Mesothelial cell of epicardium (in vitro differentiated cells): Measurements from ENCODE around the gene ADAP1. TPM values are rescaled to one million over a fixed set of nuclear protein-coding genes. Genes with fewer than 3 reads are reported as not detected.

ENCODE experiments used
- DNase-seq, 2 experiments: peaks; one replicate each; pipeline ENCODE4 v3.0.0; 2021; ENCODE audit warnings: low spot score in 2 of 2; ENCODE audit not compliant: unreplicated experiment in 2 of 2
- H3K27ac Mint-ChIP-seq: 2 replicates; pipeline ENCODE4 v1.8.0; 2021; ENCODE audit warnings: mixed read lengths
- H3K27me3 Mint-ChIP-seq: 2 replicates; pipeline ENCODE4 v1.8.0; 2021; ENCODE audit warnings: low read depth, mixed read lengths
- H3K36me3 Mint-ChIP-seq: 2 replicates; pipeline ENCODE4 v1.8.0; 2021; ENCODE audit warnings: mixed read lengths
- H3K4me1 Mint-ChIP-seq: 2 replicates; pipeline ENCODE4 v1.8.0; 2021; ENCODE audit warnings: mixed read lengths
- H3K4me3 Mint-ChIP-seq: 2 replicates; pipeline ENCODE4 v1.8.0; 2021; ENCODE audit warnings: mild to moderate bottlenecking, moderate library complexity, mixed read lengths
- H3K9me3 Mint-ChIP-seq: 2 replicates; pipeline ENCODE4 v1.8.0; 2021; ENCODE audit warnings: mixed read lengths
- CTCF ChIP-seq: fragments of 200-600 bp; sonication (generic); IDR thresholded peaks from one replicate; pipeline ENCODE4 v1.5.0; 2021; ENCODE audit warnings: antibody characterized with exemption; ENCODE audit not compliant: unreplicated experiment
- total RNA-seq: library from RNA; stranded (reverse); gene quantifications from 3 replicates; pipeline ENCODE4 v1.2.1, GENCODE V29; 2021

ADAP1 gene
- total RNA-seq, 1 donor from 2014 or later: 4.0 TPM

GRCh38 chr7:855686-856369 is 98.7 kb downstream of the ADAP1 start:
- H3K36me3 Mint-ChIP-seq: peaks cover 47% of the 10 kb centered on the region
- no peak for TF ChIP-seq CTCF
- peaks cover 5% of the 10 kb centered on the region for H3K4me1 Mint-ChIP-seq
- no peak overlapping the region for H3K27ac Mint-ChIP-seq
- H3K9me3 Mint-ChIP-seq: no peaks in the 10 kb centered on the region
- DNase-seq: no peak
- H3K27me3 Mint-ChIP-seq: no peaks in the 10 kb centered on the region
- H3K4me3 Mint-ChIP-seq: no peak overlapping the region

GRCh38 chr7:854118-854775 is 100.2 kb downstream of the ADAP1 start:
- Mint-ChIP-seq H3K36me3 (peaks cover 43% of the 10 kb centered on the region), H3K9me3 (no peaks in the 10 kb centered on the region)

GRCh38 chr7:853366-854117 is 100.9 kb downstream of the ADAP1 start:
- DNase-seq: no peak
- Mint-ChIP-seq H3K27ac (no peak overlapping the region), H3K4me3 (no peak overlapping the region), H3K9me3 (peaks cover 1% of the 10 kb centered on the region), H3K4me1 (no peaks in the 10 kb centered on the region), H3K36me3 (peaks cover 44% of the 10 kb centered on the region), H3K27me3 (no peaks in the 10 kb centered on the region)
- no peak for TF ChIP-seq CTCF

More at GRCh38 chr7:854118-854775, 100.2 kb downstream of the ADAP1 start:
- Mint-ChIP-seq H3K4me3 (no peak overlapping the region), H3K4me1 (peaks cover 2% of the 10 kb centered on the region), H3K27ac (no peak overlapping the region), H3K27me3 (no peaks in the 10 kb centered on the region)
- no peak for DNase-seq
- TF ChIP-seq CTCF: no peak

GRCh38 chr7:851204-851603 is 103.3 kb downstream of the ADAP1 start:
- Mint-ChIP-seq H3K9me3 (peaks cover 7% of the 10 kb centered on the region), H3K36me3 (peaks cover 39% of the 10 kb centered on the region), H3K27ac (no peak overlapping the region), H3K4me3 (no peak overlapping the region), H3K4me1 (no peaks in the 10 kb centered on the region), H3K27me3 (no peaks in the 10 kb centered on the region)
- DNase-seq: no peak
- TF ChIP-seq CTCF: no peak

GRCh38 chr7:849781-850180 is 104.7 kb downstream of the ADAP1 start:
- Mint-ChIP-seq H3K27ac (no peak overlapping the region), H3K9me3 (peaks cover 7% of the 10 kb centered on the region)
- TF ChIP-seq CTCF: no peak

More at GRCh38 chr7:849781-850180, 104.7 kb downstream of the ADAP1 start:
- H3K4me3 Mint-ChIP-seq: no peak overlapping the region
- H3K27me3 Mint-ChIP-seq: no peaks in the 10 kb centered on the region
- H3K36me3 Mint-ChIP-seq: peaks cover 46% of the 10 kb centered on the region
- no peaks in the 10 kb centered on the region for H3K4me1 Mint-ChIP-seq
- no peak for DNase-seq
